Vagina (tissue), 2 donors: ENCODE results near the gene BLVRB.

Experiments
- POLR2A ChIP-seq, 2 donors: fragments of 450-650 bp; IDR thresholded peaks; one replicate each; pipeline ENCODE4 v1.6.1; 2017; ENCODE audit warnings: antibody characterized with exemption in 2 of 2, mild to moderate bottlenecking in 2 of 2, moderate library complexity in 2 of 2
- TF ChIP-seq, protein P1 (sequence below), 3 experiments: fragments of 450-650 bp in 2 of 3; fragments of 200-600 bp in 1 of 3; sonication (generic) in 1 of 3; IDR thresholded peaks; one replicate each; pipeline ENCODE4 v1.5.1; 2017 to 2019; ENCODE audit warnings: antibody characterized with exemption in 3 of 3, mild to moderate bottlenecking in 2 of 3, moderate library complexity in 2 of 3

GRCh38 chr19:40507892-40508291 is 42.3 kb upstream of the BLVRB start:
- TF ChIP-seq, protein P1, sequence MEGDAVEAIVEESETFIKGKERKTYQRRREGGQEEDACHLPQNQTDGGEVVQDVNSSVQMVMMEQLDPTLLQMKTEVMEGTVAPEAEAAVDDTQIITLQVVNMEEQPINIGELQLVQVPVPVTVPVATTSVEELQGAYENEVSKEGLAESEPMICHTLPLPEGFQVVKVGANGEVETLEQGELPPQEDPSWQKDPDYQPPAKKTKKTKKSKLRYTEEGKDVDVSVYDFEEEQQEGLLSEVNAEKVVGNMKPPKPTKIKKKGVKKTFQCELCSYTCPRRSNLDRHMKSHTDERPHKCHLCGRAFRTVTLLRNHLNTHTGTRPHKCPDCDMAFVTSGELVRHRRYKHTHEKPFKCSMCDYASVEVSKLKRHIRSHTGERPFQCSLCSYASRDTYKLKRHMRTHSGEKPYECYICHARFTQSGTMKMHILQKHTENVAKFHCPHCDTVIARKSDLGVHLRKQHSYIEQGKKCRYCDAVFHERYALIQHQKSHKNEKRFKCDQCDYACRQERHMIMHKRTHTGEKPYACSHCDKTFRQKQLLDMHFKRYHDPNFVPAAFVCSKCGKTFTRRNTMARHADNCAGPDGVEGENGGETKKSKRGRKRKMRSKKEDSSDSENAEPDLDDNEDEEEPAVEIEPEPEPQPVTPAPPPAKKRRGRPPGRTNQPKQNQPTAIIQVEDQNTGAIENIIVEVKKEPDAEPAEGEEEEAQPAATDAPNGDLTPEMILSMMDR (IDR thresholded peaks at IDR 0.05) = no peak
- TF ChIP-seq POLR2A (IDR thresholded peaks at IDR 0.05) = no peak
